HepG2 (cell line): Measurements from ENCODE around the gene IQCK. TPM values are rescaled to one million over a fixed set of nuclear protein-coding genes. Genes with fewer than 3 reads are reported as not detected.

ENCODE experiments used
- ATAC-seq: fragments of 200-7000 bp; cut with Tn5 transposase; 3 replicates; pipeline ENCODE4 v1.9.1; 2020; ENCODE audit warnings: mild to moderate bottlenecking, moderate library complexity
- BruUV-seq: library from RNA; stranded (reverse); fragments of 400-500 nt; replicated peaks from 2 replicates; lab custom pipeline; 2021; lab: Mats Ljungman, UMichigan
- CTCF ChIA-PET: fragments of 300-600 bp; formaldehyde crosslinking; extraction: SDS; loops from one replicate; lab custom pipeline; 2021; ENCODE audit warnings: low total read pairs, inconsistent platforms, low intra/inter-chr PET ratio; lab: Yijun Ruan, JAX
- POLR2A ChIA-PET: fragments of 350-600 bp; sonication (Branson Sonifier 250); formaldehyde crosslinking; loops from one replicate; lab custom pipeline; 2020; ENCODE audit warnings: antibody characterized with exemption, inconsistent platforms; lab: Yijun Ruan, JAX
- DNase-seq: peaks from one replicate; pipeline ENCODE4 v3.0.0-alpha.2; 2015; ENCODE audit warnings: low spot score
- FAIRE-seq: peaks from 3 replicates; lab custom pipeline; 2011; peaks lifted over from hg19 to GRCh38; lab: Jason Lieb, UNC
- H2AFZ ChIP-seq: one replicate; pipeline ENCODE4 v1.6.1; 2011; ENCODE audit warnings: low read length, inconsistent platforms
- H3K27ac ChIP-seq: fragments of 300-600 bp; 3 replicates; pipeline ENCODE4 v1.8.0; 2011; ENCODE audit warnings: mixed run types, mild to moderate bottlenecking, mixed read lengths, low read length, inconsistent platforms; ENCODE audit not compliant: insufficient read depth; ENCODE audit errors: extremely low read length
- H3K27me3 ChIP-seq, 2 experiments: fragments of 200-600 bp in 1 of 2; 2 replicates in 1 of 2; 3 replicates in 1 of 2; pipeline versions ENCODE4 v1.6.0 to v1.8.0; 2011; ENCODE audit warnings: low read length in 2 of 2, mild to moderate bottlenecking in 2 of 2, moderate library complexity in 2 of 2, inconsistent platforms in 1 of 2; ENCODE audit not compliant: insufficient read depth in 2 of 2, control insufficient read depth in 1 of 2
- H3K36me3 ChIP-seq, 2 experiments: fragments of 200-600 bp in 1 of 2; replicated peaks in 1 of 2; 2 replicates in 1 of 2; 3 replicates in 1 of 2; pipeline versions ENCODE4 v1.5.1 to v1.8.0; 2011; ENCODE audit warnings: low read length in 2 of 2, inconsistent platforms in 1 of 2; ENCODE audit not compliant: insufficient read depth in 2 of 2, control insufficient read depth in 1 of 2
- H3K4me1 ChIP-seq: 2 replicates; pipeline ENCODE4 v1.5.1; 2012; ENCODE audit warnings: low read length, inconsistent platforms; ENCODE audit not compliant: insufficient read depth
- H3K4me2 ChIP-seq: 2 replicates; pipeline ENCODE4 v1.6.0; 2011; ENCODE audit warnings: low read depth, low read length, inconsistent platforms
- H3K4me3 ChIP-seq, 3 experiments: fragments of 200-600 bp in 1 of 3; sonication (generic), shearing (Covaris generic) in 1 of 3; replicated peaks in 1 of 3; 2 replicates each; pipeline ENCODE4 v1.5.1; 2011 to 2016; ENCODE audit warnings: low read length in 3 of 3, inconsistent platforms in 2 of 3, low read depth in 2 of 3, mild to moderate bottlenecking in 2 of 3, control low read depth in 1 of 3, mixed read lengths in 1 of 3; ENCODE audit not compliant: insufficient read depth in 1 of 3
- H3K79me2 ChIP-seq: one replicate; pipeline ENCODE4 v1.6.1; 2011; ENCODE audit warnings: low read length, inconsistent platforms; ENCODE audit not compliant: insufficient read depth
- H3K9ac ChIP-seq: 2 replicates; pipeline ENCODE4 v1.6.0; 2011; ENCODE audit warnings: mild to moderate bottlenecking, low read depth, low read length, inconsistent platforms; ENCODE audit not compliant: insufficient read depth
- H3K9me3 ChIP-seq: 2 replicates; pipeline ENCODE4 v1.5.1; 2012; ENCODE audit warnings: mild to moderate bottlenecking, low read length
- H4K20me1 ChIP-seq: 2 replicates; pipeline ENCODE4 v1.6.0; 2011; ENCODE audit warnings: inconsistent platforms, mild to moderate bottlenecking, low read length, moderate library complexity; ENCODE audit not compliant: insufficient read depth
- HNF4A ChIP-seq: sonication (generic); formaldehyde crosslinking; IDR thresholded peaks from 2 replicates; pipeline ENCODE4 v1.4.0; 2020; ENCODE audit warnings: missing genetic modification reagents
- HNRNPL ChIP-seq: fragments of 200-400 bp; formaldehyde crosslinking; IDR thresholded peaks from 2 replicates; pipeline ENCODE4 v1.6.1; 2017; ENCODE audit warnings: mild to moderate bottlenecking, low read depth, low read length
- NFYB ChIP-seq: sonication (generic); formaldehyde crosslinking; IDR thresholded peaks from 2 replicates; pipeline ENCODE4 v1.4.0; 2020; ENCODE audit warnings: missing genetic modification reagents
- POLR2AphosphoS5 ChIP-seq: IDR thresholded peaks from 2 replicates; pipeline ENCODE4 v1.6.1; 2012; ENCODE audit warnings: low read depth, low read length
- SMAD1 ChIP-seq: sonication (generic); formaldehyde crosslinking; IDR thresholded peaks from 2 replicates; pipeline ENCODE4 v1.4.0; 2020; ENCODE audit warnings: missing genetic modification reagents, low read depth, mild to moderate bottlenecking, borderline replicate concordance
- STAG1 ChIP-seq: sonication (generic); formaldehyde crosslinking; IDR thresholded peaks from 2 replicates; pipeline ENCODE4 v1.4.0; 2020; ENCODE audit warnings: missing genetic modification reagents
- TOE1 ChIP-seq: sonication (generic); formaldehyde crosslinking; IDR thresholded peaks from 2 replicates; pipeline ENCODE4 v1.4.0; 2020; ENCODE audit warnings: mild to moderate bottlenecking, missing genetic modification reagents
- ZKSCAN1 ChIP-seq: fragments of 150-350 bp; IDR thresholded peaks from 2 replicates; pipeline ENCODE4 v1.6.1; 2014; ENCODE audit warnings: low read length
- ZNF160 ChIP-seq: sonication (generic); formaldehyde crosslinking; IDR thresholded peaks from 2 replicates; pipeline ENCODE4 v1.8.0; 2022; ENCODE audit warnings: mild to moderate bottlenecking, inconsistent platforms, missing genetic modification reagents
- ZNF816 ChIP-seq: sonication (generic); formaldehyde crosslinking; IDR thresholded peaks from 2 replicates; pipeline ENCODE4 v1.8.0; 2022; ENCODE audit warnings: missing genetic modification reagents, mild to moderate bottlenecking, borderline replicate concordance
- WGBS: methylation state at CpG from one replicate; pipeline ENCODE4 v1.1.6; 2017; ENCODE audit warnings: low lambda C conversion rate; 5-methylcytosine and 5-hydroxymethylcytosine counted together
- in situ Hi-C: cut with HindIII; loops from 2 replicates; pipeline ENCODE4 v1.10.0; 2017; ENCODE audit warnings: low pct_unique_long_range_greater_than_20kb; ENCODE audit not compliant: extremely low pct_ligation_motif_present
- intact Hi-C: fragments of 100-400 bp; cut with micrococcal nuclease; formaldehyde crosslinking; loops from one replicate; pipeline ENCODE4 v1.10.0; 2022; ENCODE audit not compliant: unreplicated experiment
- polyA plus RNA-seq, 8 experiments: library from polyadenylated mRNA; depleted of rRNA in 3 of 8; stranded (reverse) in 7 of 8; unstranded in 1 of 8; fragments of >200 nt; fragmentation: Illumina TruSeq in 4 of 8; extraction: Trizol in 4 of 8; gene quantifications; 2 replicates each; pipeline versions ENCODE4 v1.2.1 to v1.2.3, GENCODE V29; 2011 to 2016; ENCODE audit warnings: low read depth in 4 of 8, missing spikeins in 1 of 8, mixed read lengths in 1 of 8; ENCODE audit not compliant: insufficient read depth in 1 of 8
- total RNA-seq, 5 experiments: library from RNA; depleted of rRNA; stranded (reverse); fragments of >200 nt; fragmentation: Illumina TruSeq; extraction: Trizol; gene quantifications; 2 replicates each; pipeline ENCODE4 v1.2.3, GENCODE V29; 2016; ENCODE audit warnings: low read depth in 1 of 5
- TF ChIP-seq, protein P1 (sequence below): sonication (generic); formaldehyde crosslinking; IDR thresholded peaks from 2 replicates; pipeline ENCODE4 v1.5.1; 2020; ENCODE audit warnings: mild to moderate bottlenecking, missing genetic modification reagents, moderate library complexity
- TF ChIP-seq, protein P2 (sequence below): sonication (generic); formaldehyde crosslinking; IDR thresholded peaks from 2 replicates; pipeline ENCODE4 v1.5.0; 2020; ENCODE audit warnings: mild to moderate bottlenecking, missing genetic modification reagents, moderate library complexity

Gene IQCK
- total and polyA plus RNA-seq, 2 of the 13 experiments (the other 11 are each of a cell fraction or from before 2014, with no cell fraction given): 5.1 to 7.3 TPM

DNA sequence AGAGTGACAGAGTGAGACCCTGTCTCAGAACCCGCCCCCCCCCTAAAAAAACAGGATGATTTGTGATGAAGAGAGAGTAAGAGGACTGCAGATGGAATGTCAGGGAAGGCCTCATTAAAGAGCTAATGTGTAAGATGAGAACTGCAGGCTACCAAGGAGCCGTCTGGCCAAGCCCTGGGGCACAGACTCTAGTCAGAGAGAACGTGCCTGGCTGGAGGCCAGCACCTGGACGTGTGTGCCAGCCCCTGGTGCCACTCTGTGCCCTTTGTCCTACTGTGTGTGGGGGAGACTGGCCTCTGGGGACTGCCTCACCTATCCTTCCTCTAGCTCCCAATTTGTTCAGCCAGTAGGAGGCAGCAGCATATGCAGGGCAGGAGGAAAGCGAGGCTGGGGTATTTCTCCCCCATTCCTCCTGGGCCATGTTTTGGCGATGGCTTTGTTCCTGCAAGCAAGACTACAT lies 37.2 kb upstream of the IQCK start:
- CTCF ChIA-PET: no interaction called here
- ATAC-seq (peak; percentile 48; the same call in 1 of the 3 replicates), FAIRE-seq (no peak), DNase-seq (no peak)
- H3K9ac ChIP-seq: no peak overlapping the region
- no peak overlapping the region for H3K27ac ChIP-seq
- H3K9me3 ChIP-seq: no peaks in the 10 kb centered on the region
- H2AFZ ChIP-seq: no peak overlapping the region
- no peaks in the 10 kb centered on the region for H4K20me1 ChIP-seq
- in situ Hi-C loops (no loop called here), intact Hi-C loops (no loop called here)
- no peaks in the 10 kb centered on the region for H3K27me3 ChIP-seq
- no peak for TF ChIP-seq POLR2AphosphoS5
- TF ChIP-seq HNF4A (CRISPR knock-in tag): no peak
- TF ChIP-seq ZNF816 (CRISPR knock-in tag): no peak
- TF ChIP-seq, protein P1, sequence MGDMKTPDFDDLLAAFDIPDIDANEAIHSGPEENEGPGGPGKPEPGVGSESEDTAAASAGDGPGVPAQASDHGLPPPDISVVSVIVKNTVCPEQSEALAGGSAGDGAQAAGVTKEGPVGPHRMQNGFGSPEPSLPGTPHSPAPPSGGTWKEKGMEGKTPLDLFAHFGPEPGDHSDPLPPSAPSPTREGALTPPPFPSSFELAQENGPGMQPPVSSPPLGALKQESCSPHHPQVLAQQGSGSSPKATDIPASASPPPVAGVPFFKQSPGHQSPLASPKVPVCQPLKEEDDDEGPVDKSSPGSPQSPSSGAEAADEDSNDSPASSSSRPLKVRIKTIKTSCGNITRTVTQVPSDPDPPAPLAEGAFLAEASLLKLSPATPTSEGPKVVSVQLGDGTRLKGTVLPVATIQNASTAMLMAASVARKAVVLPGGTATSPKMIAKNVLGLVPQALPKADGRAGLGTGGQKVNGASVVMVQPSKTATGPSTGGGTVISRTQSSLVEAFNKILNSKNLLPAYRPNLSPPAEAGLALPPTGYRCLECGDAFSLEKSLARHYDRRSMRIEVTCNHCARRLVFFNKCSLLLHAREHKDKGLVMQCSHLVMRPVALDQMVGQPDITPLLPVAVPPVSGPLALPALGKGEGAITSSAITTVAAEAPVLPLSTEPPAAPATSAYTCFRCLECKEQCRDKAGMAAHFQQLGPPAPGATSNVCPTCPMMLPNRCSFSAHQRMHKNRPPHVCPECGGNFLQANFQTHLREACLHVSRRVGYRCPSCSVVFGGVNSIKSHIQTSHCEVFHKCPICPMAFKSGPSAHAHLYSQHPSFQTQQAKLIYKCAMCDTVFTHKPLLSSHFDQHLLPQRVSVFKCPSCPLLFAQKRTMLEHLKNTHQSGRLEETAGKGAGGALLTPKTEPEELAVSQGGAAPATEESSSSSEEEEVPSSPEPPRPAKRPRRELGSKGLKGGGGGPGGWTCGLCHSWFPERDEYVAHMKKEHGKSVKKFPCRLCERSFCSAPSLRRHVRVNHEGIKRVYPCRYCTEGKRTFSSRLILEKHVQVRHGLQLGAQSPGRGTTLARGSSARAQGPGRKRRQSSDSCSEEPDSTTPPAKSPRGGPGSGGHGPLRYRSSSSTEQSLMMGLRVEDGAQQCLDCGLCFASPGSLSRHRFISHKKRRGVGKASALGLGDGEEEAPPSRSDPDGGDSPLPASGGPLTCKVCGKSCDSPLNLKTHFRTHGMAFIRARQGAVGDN (CRISPR knock-in tag): 0 out of 2 replicates have a peak, but pooled peaks have one; percentile 12
- TF ChIP-seq SMAD1: no peak
- TF ChIP-seq TOE1: no peak
- TF ChIP-seq, protein P2, sequence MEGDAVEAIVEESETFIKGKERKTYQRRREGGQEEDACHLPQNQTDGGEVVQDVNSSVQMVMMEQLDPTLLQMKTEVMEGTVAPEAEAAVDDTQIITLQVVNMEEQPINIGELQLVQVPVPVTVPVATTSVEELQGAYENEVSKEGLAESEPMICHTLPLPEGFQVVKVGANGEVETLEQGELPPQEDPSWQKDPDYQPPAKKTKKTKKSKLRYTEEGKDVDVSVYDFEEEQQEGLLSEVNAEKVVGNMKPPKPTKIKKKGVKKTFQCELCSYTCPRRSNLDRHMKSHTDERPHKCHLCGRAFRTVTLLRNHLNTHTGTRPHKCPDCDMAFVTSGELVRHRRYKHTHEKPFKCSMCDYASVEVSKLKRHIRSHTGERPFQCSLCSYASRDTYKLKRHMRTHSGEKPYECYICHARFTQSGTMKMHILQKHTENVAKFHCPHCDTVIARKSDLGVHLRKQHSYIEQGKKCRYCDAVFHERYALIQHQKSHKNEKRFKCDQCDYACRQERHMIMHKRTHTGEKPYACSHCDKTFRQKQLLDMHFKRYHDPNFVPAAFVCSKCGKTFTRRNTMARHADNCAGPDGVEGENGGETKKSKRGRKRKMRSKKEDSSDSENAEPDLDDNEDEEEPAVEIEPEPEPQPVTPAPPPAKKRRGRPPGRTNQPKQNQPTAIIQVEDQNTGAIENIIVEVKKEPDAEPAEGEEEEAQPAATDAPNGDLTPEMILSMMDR (CRISPR knock-in tag): peak; percentile 60
- TF ChIP-seq NFYB (CRISPR knock-in tag): no peak
- TF ChIP-seq HNRNPL: 0 out of 2 replicates have a peak, but pooled peaks have one; percentile 52
- no peak for TF ChIP-seq ZNF160 (CRISPR knock-in tag)
- TF ChIP-seq ZKSCAN1: peak; percentile 55; the same call in 1 of the 2 replicates
- peak; percentile 59 for TF ChIP-seq STAG1 (CRISPR knock-in tag)
- no peaks in the 10 kb centered on the region for H3K79me2 ChIP-seq
- H3K4me2 ChIP-seq: no peak overlapping the region
- no peaks in the 10 kb centered on the region for H3K4me1 ChIP-seq
- WGBS: 39% methylated on average over 6 of the region's 6 CpGs
- no peak overlapping the region for H3K4me3 ChIP-seq
- H3K36me3 ChIP-seq: no peaks in the 10 kb centered on the region
- BruUV-seq: no TSS peak
- POLR2A ChIA-PET: no interaction called here
